GM12878 (cell line): Measurements from ENCODE around the gene SLC6A9. TPM values are rescaled to one million over a fixed set of nuclear protein-coding genes. Genes with fewer than 3 reads are reported as not detected.

ENCODE experiments used
- ATAC-seq: fragments of 200-7000 bp; cut with Tn5 transposase; 3 replicates; pipeline ENCODE4 v1.9.1; 2020; ENCODE audit warnings: mild to moderate bottlenecking, moderate library complexity
- BruUV-seq: library from RNA; stranded (reverse); fragments of 400-500 nt; replicated peaks from 2 replicates; lab custom pipeline; 2021; lab: Mats Ljungman, UMichigan
- CTCF ChIA-PET: fragments of 300-600 bp; sonication (Branson Sonifier 250); formaldehyde crosslinking; extraction: SDS; loops from one replicate; lab custom pipeline; 2021; ENCODE audit warnings: inconsistent platforms; lab: Yijun Ruan, JAX
- POLR2A ChIA-PET: fragments of 350-600 bp; formaldehyde crosslinking; extraction: SDS; loops from one replicate; lab custom pipeline; 2021; ENCODE audit warnings: inconsistent platforms; lab: Charles Lee
- RAD21 ChIA-PET: fragments of 300-600 bp; sonication (Branson Sonifier 250); formaldehyde crosslinking; loops from one replicate; lab custom pipeline; 2023; ENCODE audit warnings: antibody characterized with exemption; ENCODE audit not compliant: unreplicated experiment; lab: Charles Lee
- SMC1A ChIA-PET: fragments of 300-600 bp; sonication (Branson Sonifier 250); formaldehyde crosslinking; loops from one replicate; lab custom pipeline; 2023; ENCODE audit not compliant: unreplicated experiment, uncharacterized antibody; lab: Charles Lee
- DNase-seq: peaks from one replicate; pipeline ENCODE4 v3.0.0-alpha.2; 2011; ENCODE audit warnings: low read depth, low spot score
- FAIRE-seq: peaks from 3 replicates; lab custom pipeline; 2011; peaks lifted over from hg19 to GRCh38; lab: Jason Lieb, UNC
- H2AFZ ChIP-seq: 2 replicates; pipeline ENCODE4 v1.6.0; 2011; ENCODE audit warnings: low read depth, low read length, control low read depth; ENCODE audit not compliant: control insufficient read depth
- H3K27ac ChIP-seq: 2 replicates; pipeline ENCODE4 v1.5.1; 2011; ENCODE audit warnings: control low read depth; ENCODE audit not compliant: control insufficient read depth, insufficient read depth
- H3K27me3 ChIP-seq, 2 experiments: replicated peaks in 1 of 2; 2 replicates each; pipeline versions ENCODE4 v1.6.0 to v1.6.1; 2011; ENCODE audit warnings: low read length in 1 of 2; ENCODE audit not compliant: control insufficient read depth in 2 of 2, insufficient read depth in 2 of 2
- H3K36me3 ChIP-seq, 2 experiments: 2 replicates each; pipeline ENCODE4 v1.5.1; 2011; ENCODE audit warnings: low read length in 1 of 2; ENCODE audit not compliant: control insufficient read depth in 2 of 2, insufficient read depth in 2 of 2
- H3K4me1 ChIP-seq: 2 replicates; pipeline ENCODE4 v1.6.1; 2011; ENCODE audit warnings: mild to moderate bottlenecking, low read length, moderate library complexity, mixed read lengths; ENCODE audit not compliant: control insufficient read depth, insufficient read depth
- H3K4me2 ChIP-seq: 2 replicates; pipeline ENCODE4 v1.6.0; 2011; ENCODE audit warnings: control low read depth; ENCODE audit not compliant: control insufficient read depth, insufficient read depth
- H3K4me3 ChIP-seq: fragments of 200-600 bp; sonication (generic); 2 replicates; pipeline ENCODE4 v1.5.1; 2016
- H3K79me2 ChIP-seq: 2 replicates; pipeline ENCODE4 v1.6.0; 2011; ENCODE audit warnings: low read length; ENCODE audit not compliant: control insufficient read depth, insufficient read depth
- H3K9ac ChIP-seq: 2 replicates; pipeline ENCODE4 v1.8.0; 2011; ENCODE audit warnings: low read length, control low read depth, mixed read lengths; ENCODE audit not compliant: control insufficient read depth, insufficient read depth
- H3K9me3 ChIP-seq: replicated peaks from 3 replicates; pipeline ENCODE4 v1.5.1; 2011; ENCODE audit warnings: mild to moderate bottlenecking, low read length; ENCODE audit not compliant: control insufficient read depth, insufficient read depth
- H4K20me1 ChIP-seq: 2 replicates; pipeline ENCODE4 v1.6.0; 2011; ENCODE audit not compliant: control insufficient read depth, insufficient read depth
- BACH1 ChIP-seq: fragments of 450-650 bp; IDR thresholded peaks from 2 replicates; pipeline ENCODE4 v1.6.1; 2017; ENCODE audit warnings: mild to moderate bottlenecking, borderline replicate concordance
- CHD2 ChIP-seq: IDR thresholded peaks from 2 replicates; pipeline ENCODE4 v1.6.1; 2011; ENCODE audit warnings: low read depth, low read length, improper control_type of control experiment, borderline replicate concordance
- CREB1 ChIP-seq: IDR thresholded peaks from 2 replicates; pipeline ENCODE4 v1.6.1; 2012; ENCODE audit warnings: low read depth, mild to moderate bottlenecking, inconsistent platforms
- EP300 ChIP-seq, 2 experiments: fragments of 150-350 bp in 1 of 2; IDR thresholded peaks; 2 replicates each; pipeline ENCODE4 v1.6.1; 2011 to 2012; ENCODE audit warnings: low read depth in 2 of 2, low read length in 2 of 2, borderline replicate concordance in 1 of 2, improper control_type of control experiment in 1 of 2, inconsistent platforms in 1 of 2; ENCODE audit not compliant: control insufficient read depth in 1 of 2
- KAT2A ChIP-seq: conservative IDR thresholded peaks from 2 replicates; pipeline ENCODE4 v1.6.1; 2011; ENCODE audit warnings: low read depth, low read length; ENCODE audit not compliant: control insufficient read depth
- KDM1A ChIP-seq: fragments of 200-600 bp; sonication (generic); IDR thresholded peaks from 2 replicates; pipeline ENCODE4 v1.6.1; 2016; ENCODE audit warnings: borderline replicate concordance
- NRF1 ChIP-seq: conservative IDR thresholded peaks from 2 replicates; pipeline ENCODE4 v1.6.1; 2011; ENCODE audit warnings: mild to moderate bottlenecking, low read depth, low read length, improper control_type of control experiment
- SMC3 ChIP-seq: IDR thresholded peaks from 2 replicates; pipeline ENCODE4 v1.6.1; 2011; ENCODE audit warnings: low read length, improper control_type of control experiment, borderline replicate concordance
- WGBS: methylation state at CpG from one replicate; pipeline ENCODE4 v1.1.6; 2016; ENCODE audit warnings: low lambda C conversion rate; ENCODE audit not compliant: insufficient replicate concordance, insufficient coverage; ENCODE audit errors: missing lambda C conversion rate; 5-methylcytosine and 5-hydroxymethylcytosine counted together
- in situ Hi-C: fragments of 300-500 bp; cut with MboI; formaldehyde crosslinking; loops from 9 replicates; pipeline ENCODE4 v1.14.3; 2018; ENCODE audit warnings: mixed read lengths
- intact Hi-C: fragments of 100-400 bp; cut with micrococcal nuclease; formaldehyde crosslinking; loops from one replicate; pipeline ENCODE4 v1.14.2; 2022; ENCODE audit not compliant: unreplicated experiment
- polyA plus RNA-seq, 11 experiments: library from polyadenylated mRNA; depleted of rRNA in 4 of 11; unstranded in 6 of 11; stranded (reverse) in 5 of 11; fragments of >200 nt; fragmentation: Nextera tagmentation in 4 of 11; fragmentation: Illumina TruSeq in 1 of 11; extraction: Ambion mirVana in 4 of 11; extraction: Trizol in 1 of 11; gene quantifications; 1 replicate in 1 of 11; 2 replicates in 10 of 11; pipeline versions ENCODE4 v1.2.1 to v1.2.3, GENCODE V29; 2011 to 2016; ENCODE audit warnings: inconsistent platforms in 2 of 11, missing spikeins in 2 of 11, low read depth in 1 of 11
- total RNA-seq, 4 experiments: library from RNA; depleted of rRNA in 3 of 4; stranded (reverse); fragments of >200 nt in 3 of 4; fragmentation: Illumina TruSeq in 1 of 4; extraction: Trizol in 1 of 4; gene quantifications; 2 replicates each; pipeline versions ENCODE4 v1.2.1 to v1.2.3, GENCODE V29; 2013 to 2021
- TF ChIP-seq, protein P1 (sequence below): fragments of 450-650 bp; IDR thresholded peaks from 2 replicates; pipeline ENCODE4 v1.6.1; 2016; ENCODE audit warnings: mild to moderate bottlenecking
- TF ChIP-seq, protein P2 (sequence below): fragments of 150-350 bp; IDR thresholded peaks from 2 replicates; pipeline ENCODE4 v1.6.1; 2016; ENCODE audit warnings: low read depth, low read length
- TF ChIP-seq, protein P3 (sequence below): IDR thresholded peaks from 2 replicates; pipeline ENCODE4 v1.6.1; 2012; ENCODE audit warnings: low read depth, low read length, improper control_type of control experiment
- TF ChIP-seq, protein P4 (sequence below): fragments of 150-350 bp; IDR thresholded peaks from 2 replicates; pipeline ENCODE4 v1.6.1; 2014; ENCODE audit warnings: mild to moderate bottlenecking, low read depth, low read length

SLC6A9 gene
- total and polyA plus RNA-seq, 10 of the 15 experiments (the other 5 are each of a cell fraction or from before 2014, with no cell fraction given) = 0.02 to 2.0 (median 0.63) TPM

DNA sequence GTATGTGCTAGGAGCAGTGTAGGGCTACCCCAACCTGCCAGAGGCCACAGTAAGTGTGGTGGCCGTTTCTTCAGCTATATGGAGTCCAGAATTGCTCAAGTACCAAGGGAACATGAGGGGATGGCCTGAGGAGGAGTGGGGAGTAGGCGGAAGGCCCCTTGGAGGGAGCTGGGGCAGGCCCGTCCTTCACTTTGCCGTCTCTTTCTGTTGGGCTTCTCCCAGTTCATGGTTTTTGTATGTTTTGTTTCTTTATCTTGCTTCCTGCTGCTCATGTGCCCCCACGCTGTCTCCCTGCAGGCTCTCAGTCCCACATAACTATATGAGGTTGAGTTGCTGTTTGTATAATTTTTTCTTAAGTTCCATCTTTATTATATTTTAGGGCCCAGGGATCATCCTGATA is 67.4 kb downstream of the SLC6A9 start:
- Histone ChIP-seq H3K79me2 (no peaks in the 10 kb centered on the region), H3K9ac (no peak overlapping the region), H4K20me1 (no peaks in the 10 kb centered on the region), H3K4me2 (no peak overlapping the region), H3K4me3 (no peak overlapping the region), H3K9me3 (no peaks in the 10 kb centered on the region), H3K27ac (no peak overlapping the region), H3K36me3 (peaks cover 0 to 1% of the 10 kb centered on the region in 2 experiments; a peak in 1 of 4 replicates), H3K27me3 (no peaks in the 10 kb centered on the region), H2AFZ (no peak overlapping the region), H3K4me1 (no peaks in the 10 kb centered on the region)
- ChIA-PET POLR2A (interaction anchor here (0.7 kb wide), 1 partner anchor 16 kb away, joined by 5 read pairs; no protein-coding TSS in a partner anchor), CTCF (interaction anchor here (0.7 to 1.1 kb wide), 3 partner anchors 41 to 201 kb away, joined by 3 read pairs; no protein-coding TSS in a partner anchor), SMC1A (no interaction called here), RAD21 (no interaction called here)
- no peak for TF ChIP-seq KAT2A
- TF ChIP-seq CREB1 = no peak
- TF ChIP-seq BACH1 = no peak
- TF ChIP-seq SMC3 = no peak
- TF ChIP-seq, protein P1, sequence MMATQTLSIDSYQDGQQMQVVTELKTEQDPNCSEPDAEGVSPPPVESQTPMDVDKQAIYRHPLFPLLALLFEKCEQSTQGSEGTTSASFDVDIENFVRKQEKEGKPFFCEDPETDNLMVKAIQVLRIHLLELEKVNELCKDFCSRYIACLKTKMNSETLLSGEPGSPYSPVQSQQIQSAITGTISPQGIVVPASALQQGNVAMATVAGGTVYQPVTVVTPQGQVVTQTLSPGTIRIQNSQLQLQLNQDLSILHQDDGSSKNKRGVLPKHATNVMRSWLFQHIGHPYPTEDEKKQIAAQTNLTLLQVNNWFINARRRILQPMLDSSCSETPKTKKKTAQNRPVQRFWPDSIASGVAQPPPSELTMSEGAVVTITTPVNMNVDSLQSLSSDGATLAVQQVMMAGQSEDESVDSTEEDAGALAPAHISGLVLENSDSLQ = no peak
- TF ChIP-seq NRF1 = no peak
- no peak for TF ChIP-seq CHD2
- TF ChIP-seq, protein P2, sequence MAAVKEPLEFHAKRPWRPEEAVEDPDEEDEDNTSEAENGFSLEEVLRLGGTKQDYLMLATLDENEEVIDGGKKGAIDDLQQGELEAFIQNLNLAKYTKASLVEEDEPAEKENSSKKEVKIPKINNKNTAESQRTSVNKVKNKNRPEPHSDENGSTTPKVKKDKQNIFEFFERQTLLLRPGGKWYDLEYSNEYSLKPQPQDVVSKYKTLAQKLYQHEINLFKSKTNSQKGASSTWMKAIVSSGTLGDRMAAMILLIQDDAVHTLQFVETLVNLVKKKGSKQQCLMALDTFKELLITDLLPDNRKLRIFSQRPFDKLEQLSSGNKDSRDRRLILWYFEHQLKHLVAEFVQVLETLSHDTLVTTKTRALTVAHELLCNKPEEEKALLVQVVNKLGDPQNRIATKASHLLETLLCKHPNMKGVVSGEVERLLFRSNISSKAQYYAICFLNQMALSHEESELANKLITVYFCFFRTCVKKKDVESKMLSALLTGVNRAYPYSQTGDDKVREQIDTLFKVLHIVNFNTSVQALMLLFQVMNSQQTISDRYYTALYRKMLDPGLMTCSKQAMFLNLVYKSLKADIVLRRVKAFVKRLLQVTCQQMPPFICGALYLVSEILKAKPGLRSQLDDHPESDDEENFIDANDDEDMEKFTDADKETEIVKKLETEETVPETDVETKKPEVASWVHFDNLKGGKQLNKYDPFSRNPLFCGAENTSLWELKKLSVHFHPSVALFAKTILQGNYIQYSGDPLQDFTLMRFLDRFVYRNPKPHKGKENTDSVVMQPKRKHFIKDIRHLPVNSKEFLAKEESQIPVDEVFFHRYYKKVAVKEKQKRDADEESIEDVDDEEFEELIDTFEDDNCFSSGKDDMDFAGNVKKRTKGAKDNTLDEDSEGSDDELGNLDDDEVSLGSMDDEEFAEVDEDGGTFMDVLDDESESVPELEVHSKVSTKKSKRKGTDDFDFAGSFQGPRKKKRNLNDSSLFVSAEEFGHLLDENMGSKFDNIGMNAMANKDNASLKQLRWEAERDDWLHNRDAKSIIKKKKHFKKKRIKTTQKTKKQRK = no peak
- TF ChIP-seq, protein P3, sequence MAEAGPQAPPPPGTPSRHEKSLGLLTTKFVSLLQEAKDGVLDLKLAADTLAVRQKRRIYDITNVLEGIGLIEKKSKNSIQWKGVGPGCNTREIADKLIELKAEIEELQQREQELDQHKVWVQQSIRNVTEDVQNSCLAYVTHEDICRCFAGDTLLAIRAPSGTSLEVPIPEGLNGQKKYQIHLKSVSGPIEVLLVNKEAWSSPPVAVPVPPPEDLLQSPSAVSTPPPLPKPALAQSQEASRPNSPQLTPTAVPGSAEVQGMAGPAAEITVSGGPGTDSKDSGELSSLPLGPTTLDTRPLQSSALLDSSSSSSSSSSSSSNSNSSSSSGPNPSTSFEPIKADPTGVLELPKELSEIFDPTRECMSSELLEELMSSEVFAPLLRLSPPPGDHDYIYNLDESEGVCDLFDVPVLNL = no peak
- no peak for TF ChIP-seq KDM1A
- TF ChIP-seq, protein P4, sequence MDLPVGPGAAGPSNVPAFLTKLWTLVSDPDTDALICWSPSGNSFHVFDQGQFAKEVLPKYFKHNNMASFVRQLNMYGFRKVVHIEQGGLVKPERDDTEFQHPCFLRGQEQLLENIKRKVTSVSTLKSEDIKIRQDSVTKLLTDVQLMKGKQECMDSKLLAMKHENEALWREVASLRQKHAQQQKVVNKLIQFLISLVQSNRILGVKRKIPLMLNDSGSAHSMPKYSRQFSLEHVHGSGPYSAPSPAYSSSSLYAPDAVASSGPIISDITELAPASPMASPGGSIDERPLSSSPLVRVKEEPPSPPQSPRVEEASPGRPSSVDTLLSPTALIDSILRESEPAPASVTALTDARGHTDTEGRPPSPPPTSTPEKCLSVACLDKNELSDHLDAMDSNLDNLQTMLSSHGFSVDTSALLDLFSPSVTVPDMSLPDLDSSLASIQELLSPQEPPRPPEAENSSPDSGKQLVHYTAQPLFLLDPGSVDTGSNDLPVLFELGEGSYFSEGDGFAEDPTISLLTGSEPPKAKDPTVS = no peak
- TF ChIP-seq EP300 (IDR thresholded peaks at IDR 0.05; ENCODE audit: borderline replicate concordance in 1 of 2, control insufficient read depth in 1 of 2, low read depth in 2 of 2, low read length in 2 of 2) = no peak
- BruUV-seq = no TSS peak
- intact Hi-C loops = no loop called here
- in situ Hi-C loops = no loop called here
- ATAC-seq (no peak), DNase-seq (no peak), FAIRE-seq (no peak)
- WGBS = 86% methylated on average over 5 of the region's 5 CpGs
